OCI-LY7 (cell line): Measurements from ENCODE around the gene IGSF8.

Source experiments
- EZH2phosphoT487 ChIP-seq: fragments of 200-600 bp; sonication (generic); IDR thresholded peaks from 2 replicates; pipeline ENCODE4 v1.6.1; 2018; ENCODE audit warnings: low read depth, borderline replicate concordance, mild to moderate bottlenecking, mixed run types, antibody characterized with exemption, low read length, moderate library complexity, mixed read lengths
- TF ChIP-seq, protein P1 (sequence below): fragments of 200-600 bp; sonication (generic); conservative IDR thresholded peaks from 2 replicates; pipeline ENCODE4 v1.5.1; 2014; ENCODE audit warnings: mild to moderate bottlenecking, antibody characterized with exemption, low read length, moderate library complexity, mixed read lengths

DNA sequence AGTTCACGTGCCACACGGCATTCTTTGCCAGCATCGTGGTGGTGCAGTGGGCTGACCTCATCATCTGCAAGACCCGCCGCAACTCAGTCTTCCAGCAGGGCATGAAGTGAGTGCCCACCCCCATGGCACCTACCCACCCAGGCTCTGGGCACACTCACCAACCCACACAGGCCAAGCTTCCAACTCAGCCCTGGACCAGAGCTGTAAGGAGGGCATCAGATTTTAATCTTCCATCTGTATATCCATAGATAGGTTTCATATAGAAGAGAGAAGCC is 38.4 kb upstream of the IGSF8 start:
- TF ChIP-seq EZH2phosphoT487, result no peak
- TF ChIP-seq, protein P1, sequence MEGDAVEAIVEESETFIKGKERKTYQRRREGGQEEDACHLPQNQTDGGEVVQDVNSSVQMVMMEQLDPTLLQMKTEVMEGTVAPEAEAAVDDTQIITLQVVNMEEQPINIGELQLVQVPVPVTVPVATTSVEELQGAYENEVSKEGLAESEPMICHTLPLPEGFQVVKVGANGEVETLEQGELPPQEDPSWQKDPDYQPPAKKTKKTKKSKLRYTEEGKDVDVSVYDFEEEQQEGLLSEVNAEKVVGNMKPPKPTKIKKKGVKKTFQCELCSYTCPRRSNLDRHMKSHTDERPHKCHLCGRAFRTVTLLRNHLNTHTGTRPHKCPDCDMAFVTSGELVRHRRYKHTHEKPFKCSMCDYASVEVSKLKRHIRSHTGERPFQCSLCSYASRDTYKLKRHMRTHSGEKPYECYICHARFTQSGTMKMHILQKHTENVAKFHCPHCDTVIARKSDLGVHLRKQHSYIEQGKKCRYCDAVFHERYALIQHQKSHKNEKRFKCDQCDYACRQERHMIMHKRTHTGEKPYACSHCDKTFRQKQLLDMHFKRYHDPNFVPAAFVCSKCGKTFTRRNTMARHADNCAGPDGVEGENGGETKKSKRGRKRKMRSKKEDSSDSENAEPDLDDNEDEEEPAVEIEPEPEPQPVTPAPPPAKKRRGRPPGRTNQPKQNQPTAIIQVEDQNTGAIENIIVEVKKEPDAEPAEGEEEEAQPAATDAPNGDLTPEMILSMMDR, result no peak
